Adrenal gland (tissue), 5 donors: ENCODE data around the gene CUX1.

ENCODE experiments used
- CTCF ChIP-seq, 6 experiments: fragments of 450-650 bp in 4 of 6; fragments of 200-600 bp in 2 of 6; sonication (generic) in 1 of 6; IDR thresholded peaks; 1 replicate in 5 of 6; 2 replicates in 1 of 6; pipeline versions ENCODE4 v1.5.1 to v1.8.0; 2016 to 2021; ENCODE audit warnings: antibody characterized with exemption in 6 of 6, mild to moderate bottlenecking in 2 of 6, moderate library complexity in 1 of 6
- POLR2A ChIP-seq, 2 donors: fragments of 450-650 bp; IDR thresholded peaks; one replicate each; pipeline ENCODE4 v1.6.1; 2017; ENCODE audit warnings: antibody characterized with exemption in 2 of 2, mild to moderate bottlenecking in 2 of 2, moderate library complexity in 1 of 2
- donor health status: DM: no; HTN: no; CAD: no.

GRCh38 chr7:102082693-102083368 is 265.4 kb downstream of the CUX1 start:
- TF ChIP-seq CTCF (IDR thresholded peaks at IDR 0.05): no peak
- no peak for TF ChIP-seq POLR2A (IDR thresholded peaks at IDR 0.05)
